Colonic mucosa (tissue), 4 donors: ENCODE data around the gene ADNP. TPM values are rescaled to one million over a fixed set of nuclear protein-coding genes. Genes with fewer than 3 reads are reported as not detected.

Experiments
- DNase-seq: peaks from one replicate; pipeline ENCODE4 v3.0.0-alpha.2; 2020
- H3K27ac ChIP-seq: fragments of 200-600 bp; one replicate; pipeline ENCODE4 v1.8.0; 2021
- H3K27me3 ChIP-seq: fragments of 200-600 bp; one replicate; pipeline ENCODE4 v1.8.0; 2021
- H3K36me3 ChIP-seq: fragments of 200-600 bp; one replicate; pipeline ENCODE4 v1.8.0; 2021
- H3K4me1 ChIP-seq: fragments of 200-600 bp; one replicate; pipeline ENCODE4 v1.8.0; 2021; ENCODE audit warnings: mild to moderate bottlenecking
- H3K4me3 ChIP-seq: fragments of 200-600 bp; one replicate; pipeline ENCODE4 v1.8.0; 2021
- H3K9ac ChIP-seq, 2 donors: one replicate each; pipeline ENCODE4 v1.7.0; 2013; ENCODE audit warnings: control low read depth in 2 of 2, low read depth in 2 of 2, low read length in 2 of 2
- H3K9me3 ChIP-seq: fragments of 200-600 bp; one replicate; pipeline ENCODE4 v1.8.0; 2021
- intact Hi-C: fragments of 100-400 bp; cut with DNase I; formaldehyde crosslinking; loops from one replicate; pipeline ENCODE4 v1.14.1; 2022
- total RNA-seq, 2 donors: library from RNA; stranded (reverse); fragmentation: NEBNext Ultra II Directional in 1 of 2; extraction: Animal tissue kit (Norgen Biotek cat#: 25700) in 1 of 2; gene quantifications; one replicate each; pipeline ENCODE4 v1.2.1, GENCODE V29; 2021
- TF ChIP-seq, protein P1 (sequence below): fragments of 200-600 bp; IDR thresholded peaks from one replicate; pipeline ENCODE4 v1.8.0; 2022; ENCODE audit warnings: antibody characterized with exemption, mild to moderate bottlenecking
- donor health status: healthy.
- donor health status: DM: no; HTN: no; CAD: no.
- donor health status: DM: no; HTN: no; CAD: no.

The ADNP gene
- total RNA-seq, 2 donors from 2014 or later, result 46.8 to 54.0 TPM

DNA sequence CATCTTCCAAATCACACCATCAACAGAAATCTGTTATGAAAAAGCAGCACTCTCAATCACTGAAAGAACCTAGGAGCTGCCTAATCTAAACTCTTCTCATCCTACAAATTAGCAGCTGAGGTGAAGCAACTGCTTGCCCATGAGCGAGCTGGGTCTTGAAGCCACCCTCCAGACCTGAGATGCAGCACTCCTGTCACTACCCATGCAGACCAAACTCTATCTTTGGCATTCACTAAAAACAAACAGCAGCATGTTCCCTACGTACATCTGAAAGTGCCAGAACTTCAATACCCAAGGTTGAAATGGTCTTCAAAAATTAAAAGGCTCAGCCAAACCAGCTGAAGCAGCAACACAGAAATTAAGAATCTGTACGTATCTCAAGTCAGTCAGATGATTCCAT lies 14.3 kb downstream of the ADNP start:
- no peak overlapping the region for H3K4me3 ChIP-seq
- no peak overlapping the region for H3K9ac ChIP-seq
- H3K4me1 ChIP-seq, result peaks cover 10% of the 10 kb centered on the region
- H3K27me3 ChIP-seq, result no peaks in the 10 kb centered on the region
- intact Hi-C loops, result no loop called here
- no peak for DNase-seq
- H3K27ac ChIP-seq, result no peak overlapping the region
- TF ChIP-seq, protein P1, sequence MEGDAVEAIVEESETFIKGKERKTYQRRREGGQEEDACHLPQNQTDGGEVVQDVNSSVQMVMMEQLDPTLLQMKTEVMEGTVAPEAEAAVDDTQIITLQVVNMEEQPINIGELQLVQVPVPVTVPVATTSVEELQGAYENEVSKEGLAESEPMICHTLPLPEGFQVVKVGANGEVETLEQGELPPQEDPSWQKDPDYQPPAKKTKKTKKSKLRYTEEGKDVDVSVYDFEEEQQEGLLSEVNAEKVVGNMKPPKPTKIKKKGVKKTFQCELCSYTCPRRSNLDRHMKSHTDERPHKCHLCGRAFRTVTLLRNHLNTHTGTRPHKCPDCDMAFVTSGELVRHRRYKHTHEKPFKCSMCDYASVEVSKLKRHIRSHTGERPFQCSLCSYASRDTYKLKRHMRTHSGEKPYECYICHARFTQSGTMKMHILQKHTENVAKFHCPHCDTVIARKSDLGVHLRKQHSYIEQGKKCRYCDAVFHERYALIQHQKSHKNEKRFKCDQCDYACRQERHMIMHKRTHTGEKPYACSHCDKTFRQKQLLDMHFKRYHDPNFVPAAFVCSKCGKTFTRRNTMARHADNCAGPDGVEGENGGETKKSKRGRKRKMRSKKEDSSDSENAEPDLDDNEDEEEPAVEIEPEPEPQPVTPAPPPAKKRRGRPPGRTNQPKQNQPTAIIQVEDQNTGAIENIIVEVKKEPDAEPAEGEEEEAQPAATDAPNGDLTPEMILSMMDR, result no peak
- no peaks in the 10 kb centered on the region for H3K36me3 ChIP-seq
- H3K9me3 ChIP-seq, result no peaks in the 10 kb centered on the region

DNA sequence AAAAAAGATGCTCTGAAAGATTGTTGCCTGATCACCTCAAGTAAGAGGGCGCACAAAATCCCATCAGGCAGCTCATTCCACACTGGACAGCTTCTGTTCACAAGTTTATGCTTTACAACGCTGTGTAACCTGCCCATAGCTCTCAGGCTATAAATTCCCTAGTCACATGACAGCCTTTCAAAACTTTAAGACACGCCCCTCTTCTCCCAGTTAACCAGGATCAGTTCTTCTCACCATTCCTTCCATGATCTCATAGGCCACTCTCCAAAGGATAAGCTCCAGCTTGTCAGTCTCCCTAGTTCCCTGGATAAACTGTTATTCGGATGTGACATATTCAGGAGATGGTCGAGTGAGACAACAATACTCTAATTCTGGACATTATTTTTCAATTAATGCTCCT lies 15.0 kb downstream of the ADNP start:
- TF ChIP-seq, protein P1, result no peak
- Histone ChIP-seq H3K36me3 (no peaks in the 10 kb centered on the region), H3K27me3 (no peaks in the 10 kb centered on the region), H3K4me1 (peaks cover 10% of the 10 kb centered on the region), H3K9ac (no peak overlapping the region), H3K4me3 (no peak overlapping the region), H3K27ac (no peak overlapping the region), H3K9me3 (no peaks in the 10 kb centered on the region)
- DNase-seq, result peak; percentile 49
- intact Hi-C loops, result no loop called here

DNA sequence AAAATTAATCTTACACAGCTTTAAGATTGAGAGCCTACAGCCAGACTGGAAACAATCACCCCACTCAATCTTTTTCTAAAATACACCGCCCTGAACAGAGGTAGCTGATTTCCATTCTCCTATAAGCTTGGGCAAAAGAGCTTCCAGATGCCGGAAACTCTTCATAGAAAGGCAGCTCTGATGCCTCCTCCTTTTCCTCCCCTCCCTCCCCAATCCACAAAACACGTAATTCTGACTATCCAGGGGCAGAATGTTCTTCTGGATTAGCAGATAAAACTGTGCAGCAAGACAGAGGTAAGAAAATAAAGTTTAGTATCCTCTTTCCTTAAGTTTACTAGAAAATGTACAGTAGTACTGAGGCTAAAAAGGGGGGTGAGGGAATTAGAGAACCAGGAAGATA lies 15.8 kb downstream of the ADNP start:
- Histone ChIP-seq H3K9ac (no peak overlapping the region), H3K4me1 (peaks cover 10% of the 10 kb centered on the region), H3K27me3 (no peaks in the 10 kb centered on the region), H3K27ac (no peak overlapping the region), H3K4me3 (no peak overlapping the region), H3K9me3 (no peaks in the 10 kb centered on the region), H3K36me3 (no peaks in the 10 kb centered on the region)
- DNase-seq, result no peak
- TF ChIP-seq, protein P1, result no peak
- intact Hi-C loops, result no loop called here

- no peak for DNase-seq
- Histone ChIP-seq H3K27me3 (no peaks in the 10 kb centered on the region), H3K4me3 (no peak overlapping the region), H3K9me3 (no peaks in the 10 kb centered on the region), H3K36me3 (no peaks in the 10 kb centered on the region), H3K4me1 (peaks cover 10% of the 10 kb centered on the region), H3K27ac (no peak overlapping the region), H3K9ac (no peak overlapping the region)
- TF ChIP-seq, protein P1, result no peak
- intact Hi-C loops, result no loop called here
These were observed 17.4 kb downstream of the ADNP start for GRCh38 chr20:50913690-50914375.

DNA sequence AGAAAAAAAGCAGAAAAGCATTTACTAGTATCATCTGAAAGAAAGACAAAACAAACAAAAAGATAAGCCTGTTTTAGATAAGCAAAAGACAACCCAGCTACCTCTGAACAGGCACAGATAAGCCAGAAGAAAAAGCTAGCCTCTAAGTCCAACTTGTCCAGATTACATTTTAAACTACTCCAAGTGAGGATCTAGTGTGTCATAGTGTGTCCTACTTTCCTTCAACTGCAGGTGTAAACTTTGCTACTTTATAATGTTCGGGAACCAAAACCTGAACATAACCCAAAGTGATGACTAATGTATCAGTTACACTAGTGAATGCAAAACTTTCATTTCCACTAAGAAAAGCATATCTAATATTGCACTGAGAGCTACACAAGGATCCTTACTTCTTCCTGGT lies 19.5 kb downstream of the ADNP start:
- DNase-seq, result no peak
- intact Hi-C loops, result no loop called here
- Histone ChIP-seq H3K9me3 (no peaks in the 10 kb centered on the region), H3K27me3 (no peaks in the 10 kb centered on the region), H3K27ac (no peak overlapping the region), H3K9ac (no peak overlapping the region), H3K36me3 (no peaks in the 10 kb centered on the region), H3K4me3 (no peak overlapping the region), H3K4me1 (peaks cover 10% of the 10 kb centered on the region)
- TF ChIP-seq, protein P1, result no peak
